Right lobe of liver (tissue), 6 donors: ENCODE results near the gene EHHADH. TPM values are rescaled to one million over a fixed set of nuclear protein-coding genes. Genes with fewer than 3 reads are reported as not detected.

Experiments used
- ATAC-seq, 4 donors: fragments of 200-7000 bp; cut with Tn5 transposase; one replicate each; pipeline ENCODE4 v1.9.1; 2020; ENCODE audit warnings: mild to moderate bottlenecking in 4 of 4, moderate library complexity in 4 of 4
- DNase-seq, 3 donors: peaks; one replicate each; pipeline ENCODE4 v3.0.0-alpha.2; 2020
- H3K27ac ChIP-seq, 3 donors: fragments of 200-600 bp; one replicate each; pipeline ENCODE4 v1.8.0; 2022
- H3K27me3 ChIP-seq, 2 donors: fragments of 200-600 bp; one replicate each; pipeline ENCODE4 v1.8.0; 2022
- H3K36me3 ChIP-seq, 4 donors: fragments of 200-600 bp; sonication (generic) in 1 of 4; one replicate each; pipeline versions ENCODE4 v1.5.1 to v1.8.0; 2017 to 2022; ENCODE audit warnings: control low read depth in 1 of 4
- H3K4me1 ChIP-seq, 4 donors: fragments of 200-600 bp; sonication (generic) in 1 of 4; one replicate each; pipeline versions ENCODE4 v1.5.1 to v1.8.0; 2017 to 2022; ENCODE audit warnings: control low read depth in 1 of 4
- H3K4me3 ChIP-seq, 3 donors: fragments of 200-600 bp; one replicate each; pipeline ENCODE4 v1.8.0; 2022
- H3K9me3 ChIP-seq, 4 donors: fragments of 200-600 bp; sonication (generic) in 1 of 4; one replicate each; pipeline versions ENCODE4 v1.5.1 to v1.8.0; 2017 to 2022; ENCODE audit warnings: control low read depth in 1 of 4
- POLR2A ChIP-seq: fragments of 450-650 bp; IDR thresholded peaks from one replicate; pipeline ENCODE4 v1.6.1; 2017; ENCODE audit warnings: antibody characterized with exemption, mild to moderate bottlenecking
- WGBS: methylation state at CpG from one replicate; pipeline ENCODE4 v1.1.6; 2018; ENCODE audit warnings: low coverage, low lambda C conversion rate; ENCODE audit not compliant: insufficient coverage; ENCODE audit errors: missing lambda C conversion rate; 5-methylcytosine and 5-hydroxymethylcytosine counted together
- intact Hi-C, 2 donors: fragments of 100-400 bp; cut with DNase I; formaldehyde crosslinking; loops; one replicate each; pipeline versions ENCODE4 v1.11.2 to v1.14.1; 2022
- total RNA-seq, 6 experiments: library from RNA; depleted of rRNA in 2 of 6; stranded (reverse); fragments of >200 nt in 2 of 6; fragmentation: NEBNext Ultra II Directional in 3 of 6; extraction: Animal tissue kit (Norgen Biotek cat#: 25700) in 3 of 6; gene quantifications; one replicate each; pipeline versions ENCODE4 v1.1.0 to v1.2.4, GENCODE V29; 2016 to 2023
- TF ChIP-seq, protein P1 (sequence below), 4 donors: fragments of 200-600 bp in 3 of 4; fragments of 450-650 bp in 1 of 4; IDR thresholded peaks; one replicate each; pipeline versions ENCODE4 v1.5.1 to v1.8.0; 2016 to 2022; ENCODE audit warnings: antibody characterized with exemption in 4 of 4, mild to moderate bottlenecking in 2 of 4
- donor health status: DM: no; HTN: yes; CAD: no.
- donor health status: DM: no; HTN: no; CAD: no.
- donor health status: DM: no; HTN: no; CAD: no.
- donor health status: DM: no; HTN: yes; CAD: no.
- donor health status: DM: no; HTN: yes; CAD: no.

Gene EHHADH
- total RNA-seq, 6 experiments from 2014 or later: 138 to 322 (median 216) TPM

DNA sequence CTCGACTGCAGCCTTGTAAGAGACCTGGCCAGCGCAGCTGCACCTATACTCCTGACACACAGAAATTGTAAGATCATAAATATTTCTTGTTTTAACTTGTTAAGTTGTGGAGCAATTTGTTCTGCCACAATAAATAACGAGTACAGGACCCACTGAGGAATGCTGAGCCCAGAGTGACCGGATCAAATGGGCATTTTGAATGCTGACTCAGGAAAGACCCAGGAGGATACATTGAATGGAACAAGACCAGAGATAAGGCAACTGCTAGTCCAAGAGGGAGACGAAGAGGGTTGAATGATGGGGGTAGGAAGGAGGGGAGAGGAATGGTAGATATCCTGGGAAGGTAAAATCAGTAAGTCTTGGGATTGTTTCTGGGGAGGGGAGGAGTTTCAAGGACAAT lies 92.1 kb downstream of the EHHADH start:
- DNase-seq: no peak
- intact Hi-C loops: no loop called here
- ATAC-seq: no peak
- Histone ChIP-seq H3K27me3 (no peaks in the 10 kb centered on the region), H3K4me3 (no peak overlapping the region), H3K9me3 (no peaks in the 10 kb centered on the region), H3K4me1 (no peaks in the 10 kb centered on the region), H3K27ac (no peak overlapping the region), H3K36me3 (no peaks in the 10 kb centered on the region)
- 57% methylated on average over 4 of the region's 5 CpGs for WGBS
- TF ChIP-seq, protein P1, sequence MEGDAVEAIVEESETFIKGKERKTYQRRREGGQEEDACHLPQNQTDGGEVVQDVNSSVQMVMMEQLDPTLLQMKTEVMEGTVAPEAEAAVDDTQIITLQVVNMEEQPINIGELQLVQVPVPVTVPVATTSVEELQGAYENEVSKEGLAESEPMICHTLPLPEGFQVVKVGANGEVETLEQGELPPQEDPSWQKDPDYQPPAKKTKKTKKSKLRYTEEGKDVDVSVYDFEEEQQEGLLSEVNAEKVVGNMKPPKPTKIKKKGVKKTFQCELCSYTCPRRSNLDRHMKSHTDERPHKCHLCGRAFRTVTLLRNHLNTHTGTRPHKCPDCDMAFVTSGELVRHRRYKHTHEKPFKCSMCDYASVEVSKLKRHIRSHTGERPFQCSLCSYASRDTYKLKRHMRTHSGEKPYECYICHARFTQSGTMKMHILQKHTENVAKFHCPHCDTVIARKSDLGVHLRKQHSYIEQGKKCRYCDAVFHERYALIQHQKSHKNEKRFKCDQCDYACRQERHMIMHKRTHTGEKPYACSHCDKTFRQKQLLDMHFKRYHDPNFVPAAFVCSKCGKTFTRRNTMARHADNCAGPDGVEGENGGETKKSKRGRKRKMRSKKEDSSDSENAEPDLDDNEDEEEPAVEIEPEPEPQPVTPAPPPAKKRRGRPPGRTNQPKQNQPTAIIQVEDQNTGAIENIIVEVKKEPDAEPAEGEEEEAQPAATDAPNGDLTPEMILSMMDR (IDR thresholded peaks at IDR 0.05): no peak
- no peak for TF ChIP-seq POLR2A

GRCh38 chr3:185157347-185157746 lies 96.5 kb downstream of the EHHADH start:
- intact Hi-C loops: no loop called here
- ATAC-seq: no peak

DNA sequence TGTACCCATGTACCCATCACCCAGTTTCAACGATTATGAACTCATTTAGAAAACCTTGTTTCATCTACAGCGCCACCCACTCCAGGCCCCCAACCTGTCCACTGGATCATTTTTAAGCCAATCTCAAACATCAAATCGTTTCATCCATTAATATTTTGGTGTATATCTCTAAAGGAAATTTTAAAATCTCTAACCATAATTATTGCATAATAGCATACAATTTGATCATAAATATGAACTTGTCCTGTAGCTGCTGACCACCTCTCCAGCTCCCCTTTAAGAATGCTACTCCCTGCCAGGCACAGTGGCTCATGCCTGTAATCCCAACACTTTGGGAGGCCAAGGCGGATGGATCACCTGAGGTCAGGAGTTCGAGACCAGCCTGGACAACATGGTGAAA lies 98.2 kb downstream of the EHHADH start:
- 83% methylated on average over 1 of the region's 5 CpGs for WGBS
- DNase-seq (no peak), ATAC-seq (no peak)
- Histone ChIP-seq H3K36me3 (no peaks in the 10 kb centered on the region), H3K4me3 (no peak overlapping the region), H3K27me3 (no peaks in the 10 kb centered on the region), H3K27ac (no peak overlapping the region), H3K4me1 (peaks cover 0 to 3% (median 0%) of the 10 kb centered on the region in 4 donors), H3K9me3 (no peaks in the 10 kb centered on the region)
- intact Hi-C loops: no loop called here
- TF ChIP-seq, protein P1 (IDR thresholded peaks at IDR 0.05): no peak
- TF ChIP-seq POLR2A: no peak

More at GRCh38 chr3:185157347-185157746, 96.5 kb downstream of the EHHADH start:
- Histone ChIP-seq H3K9me3 (no peaks in the 10 kb centered on the region), H3K36me3 (no peaks in the 10 kb centered on the region), H3K4me3 (no peak overlapping the region), H3K4me1 (peaks cover 0 to 3% (median 0%) of the 10 kb centered on the region in 4 donors), H3K27me3 (no peaks in the 10 kb centered on the region), H3K27ac (no peak overlapping the region)
- DNase-seq: no peak
- WGBS: 72% methylated on average over 2 of the region's 3 CpGs
- TF ChIP-seq POLR2A: no peak
- TF ChIP-seq, protein P1 (IDR thresholded peaks at IDR 0.05): no peak

GRCh38 chr3:185153861-185154629 lies 99.8 kb downstream of the EHHADH start:
- peaks cover 0 to 3% (median 0%) of the 10 kb centered on the region in 4 donors for H3K4me1 ChIP-seq
- TF ChIP-seq, protein P1 (IDR thresholded peaks at IDR 0.05): no peak
- no peak for TF ChIP-seq POLR2A
- no peaks in the 10 kb centered on the region for H3K36me3 ChIP-seq
- H3K9me3 ChIP-seq: no peaks in the 10 kb centered on the region
- H3K27me3 ChIP-seq: peaks cover 0 to 5% of the 10 kb centered on the region in 2 donors
- H3K27ac ChIP-seq: no peak overlapping the region
- ATAC-seq (no peak), DNase-seq (no peak)
- intact Hi-C loops: no loop called here
- no peak overlapping the region for H3K4me3 ChIP-seq
- 75% methylated on average over 8 of the region's 16 CpGs for WGBS
